GM19324 (cell line): Measurements from ENCODE around the gene NTF3.

Source experiments
- ATAC-seq: cut with Tn5 transposase; IDR thresholded peaks from one replicate; pipeline ENCODE4 v1.9.1; 2021; ENCODE audit warnings: mild to moderate bottlenecking, moderate library complexity; ENCODE audit not compliant: unreplicated experiment, low FRiP score

The NTF3 gene

DNA sequence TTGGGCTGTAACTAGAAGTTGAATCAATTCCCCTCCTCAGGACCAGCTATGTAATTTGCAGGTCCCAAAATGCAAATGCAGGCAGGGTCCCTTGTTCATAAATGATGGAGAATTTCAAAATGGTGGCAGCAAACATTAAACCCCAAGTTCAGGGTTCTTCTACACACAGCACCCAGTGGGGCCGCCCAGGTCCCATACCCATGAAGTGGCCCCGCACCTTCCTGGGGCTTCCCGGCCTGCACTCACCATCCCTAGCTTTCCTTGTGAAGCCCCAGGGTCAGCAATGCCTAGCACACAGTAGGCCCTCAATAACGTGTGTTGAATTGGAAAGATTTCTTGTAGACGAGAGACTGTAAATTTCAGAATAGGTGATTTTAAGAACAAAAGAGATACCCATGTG is 76.0 kb downstream of the NTF3 start:
- ATAC-seq, result no peak

DNA sequence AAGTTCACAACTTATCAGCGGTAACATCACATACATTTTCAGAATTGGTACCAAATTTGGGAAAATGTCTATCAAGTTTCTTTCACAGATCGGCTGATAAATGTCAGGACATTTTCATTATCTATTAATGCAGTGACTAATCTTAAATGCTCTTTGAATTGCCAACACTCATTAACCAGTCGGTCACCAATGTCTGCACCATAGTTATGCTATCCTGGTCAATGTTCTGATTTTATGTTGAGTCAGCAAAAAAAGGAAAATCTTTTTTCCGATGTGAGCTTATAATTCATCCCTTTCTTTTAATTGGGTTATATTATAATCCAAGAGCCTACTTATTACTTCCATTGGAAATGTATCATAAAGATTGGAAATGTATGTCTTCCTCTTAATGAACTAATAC is 77.2 kb downstream of the NTF3 start:
- ATAC-seq, result no peak

- no peak for ATAC-seq
These were observed 77.6 kb downstream of the NTF3 start for GRCh38 chr12:5509557-5509956.

DNA sequence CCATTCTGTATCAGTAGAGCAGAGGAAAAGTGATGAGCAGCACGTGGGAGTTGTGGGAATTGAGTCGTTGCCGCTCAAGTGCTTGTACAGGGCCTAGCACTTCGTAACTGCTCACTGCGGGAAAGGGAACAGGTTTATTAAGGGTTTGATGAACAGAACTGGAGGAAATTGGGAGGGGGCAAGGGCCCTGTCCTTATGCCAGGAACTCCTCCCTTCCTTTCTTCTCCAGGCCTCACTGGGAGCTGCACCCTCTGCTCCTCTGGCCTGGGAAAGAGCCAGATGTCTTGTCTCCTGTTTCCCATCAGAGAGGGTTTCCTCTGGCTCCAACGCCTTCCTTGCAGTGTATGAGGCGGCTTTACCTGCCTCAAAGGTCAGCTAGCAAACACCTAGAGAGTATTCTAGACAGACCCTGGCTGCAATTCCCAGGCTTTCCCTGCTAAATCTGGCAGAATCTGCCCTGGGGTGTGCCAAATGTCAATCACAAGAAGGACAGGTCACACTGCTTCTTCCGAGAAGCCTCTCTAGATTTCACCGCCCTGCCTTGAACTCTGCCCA is 78.4 kb downstream of the NTF3 start:
- ATAC-seq, result no peak

DNA sequence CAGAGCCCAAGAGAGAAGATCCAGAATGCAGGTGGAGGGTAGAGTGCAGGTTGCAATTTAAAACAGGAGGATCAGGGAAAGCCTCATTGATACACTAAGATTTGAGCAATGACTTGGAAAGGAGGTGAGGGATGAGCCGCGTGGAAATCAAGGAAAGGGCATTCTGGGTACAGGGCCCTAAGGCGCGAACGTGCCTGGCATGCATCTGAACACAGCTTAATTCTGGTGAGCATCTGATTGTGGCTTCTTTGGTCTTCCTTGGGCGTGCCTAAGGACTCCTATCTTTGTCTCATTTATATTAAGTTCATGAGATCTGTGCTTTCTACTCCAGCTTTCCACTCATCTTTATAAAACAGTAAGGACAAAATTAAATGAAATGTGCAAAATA is 79.3 kb downstream of the NTF3 start:
- no peak for ATAC-seq

DNA sequence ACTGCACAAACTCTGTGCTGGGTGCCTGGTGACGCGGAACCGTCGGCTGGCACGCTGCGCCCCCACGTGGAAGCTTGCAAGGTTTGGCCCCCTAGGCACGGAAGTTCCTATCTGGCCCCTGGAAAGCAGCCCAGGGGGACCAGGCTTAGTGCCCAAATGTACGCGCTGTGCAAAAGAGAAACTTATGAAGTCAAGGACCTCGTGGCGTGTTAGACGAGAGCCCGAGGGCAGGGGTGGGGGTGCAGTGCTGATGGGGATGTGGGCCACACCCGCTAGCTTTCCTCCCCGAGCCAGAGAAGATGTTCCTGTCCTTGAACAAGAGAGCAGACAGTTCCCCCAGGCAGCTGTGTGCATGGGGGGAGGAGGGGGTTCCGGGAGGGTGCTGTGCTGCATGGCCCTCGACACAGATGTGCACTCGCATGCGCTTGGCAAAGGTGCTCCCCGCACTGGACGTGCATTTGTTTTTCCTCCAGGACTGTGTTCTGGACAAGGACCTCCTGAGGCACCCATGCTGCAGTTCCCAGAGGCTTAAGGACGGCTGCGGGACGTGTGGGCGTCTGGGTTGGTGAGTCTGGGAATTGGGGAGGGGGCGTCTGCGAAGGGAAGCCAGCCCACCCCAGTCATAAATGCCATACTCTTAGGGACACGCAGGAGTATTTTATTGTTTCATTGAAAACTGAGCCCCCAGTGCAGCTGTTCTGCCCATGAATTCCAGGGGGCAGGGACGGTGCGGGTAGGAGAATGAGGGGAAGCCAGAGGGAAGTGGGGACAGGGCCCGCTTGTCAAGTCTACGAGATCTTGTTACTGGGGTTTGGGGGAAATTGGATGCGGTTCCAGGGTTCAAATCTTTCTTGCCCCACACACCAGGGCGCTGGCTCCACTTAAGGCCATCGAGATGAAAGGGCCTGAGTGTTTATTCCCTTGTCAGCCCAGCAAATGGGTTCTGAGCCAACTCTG is 80.0 kb downstream of the NTF3 start:
- ATAC-seq, result no peak

DNA sequence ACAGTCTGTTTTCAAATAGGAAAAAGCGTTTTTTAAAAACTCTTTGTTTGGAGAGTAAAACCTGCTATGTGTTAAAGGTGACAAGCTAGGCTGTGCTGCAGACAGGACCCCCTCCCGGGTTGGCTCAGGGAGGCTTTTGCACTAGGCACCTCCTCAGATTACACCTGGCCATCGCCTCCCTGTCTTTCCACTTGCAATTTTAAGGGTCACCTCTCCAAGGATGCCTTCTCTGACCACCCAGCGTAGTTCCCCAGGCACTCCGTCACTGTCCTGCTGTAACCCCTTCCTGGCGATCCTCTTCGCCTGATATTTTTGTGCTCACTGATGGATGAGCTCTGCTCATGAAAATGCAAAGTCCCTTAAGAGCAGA is 80.7 kb downstream of the NTF3 start:
- ATAC-seq, result no peak

DNA sequence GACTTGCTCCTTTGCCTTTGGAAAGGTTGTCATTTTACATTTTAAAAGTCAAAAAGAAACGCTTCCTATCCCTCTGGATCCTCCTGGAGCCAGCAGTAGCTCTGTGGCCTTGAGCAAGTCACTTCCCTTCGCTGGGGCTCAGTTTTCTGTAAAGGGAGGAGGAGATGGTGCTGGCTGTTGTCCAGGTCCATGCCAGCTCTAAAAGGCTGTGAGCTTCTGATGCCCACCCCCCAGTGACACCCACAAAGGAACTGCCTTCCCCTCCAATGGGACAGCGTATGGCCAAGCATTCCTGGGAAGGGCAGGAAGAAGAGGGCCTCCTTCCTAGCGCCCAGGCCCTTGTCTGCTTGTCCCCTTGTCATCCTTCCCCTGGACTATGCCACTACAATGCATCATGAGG is 81.5 kb downstream of the NTF3 start:
- ATAC-seq, result no peak

DNA sequence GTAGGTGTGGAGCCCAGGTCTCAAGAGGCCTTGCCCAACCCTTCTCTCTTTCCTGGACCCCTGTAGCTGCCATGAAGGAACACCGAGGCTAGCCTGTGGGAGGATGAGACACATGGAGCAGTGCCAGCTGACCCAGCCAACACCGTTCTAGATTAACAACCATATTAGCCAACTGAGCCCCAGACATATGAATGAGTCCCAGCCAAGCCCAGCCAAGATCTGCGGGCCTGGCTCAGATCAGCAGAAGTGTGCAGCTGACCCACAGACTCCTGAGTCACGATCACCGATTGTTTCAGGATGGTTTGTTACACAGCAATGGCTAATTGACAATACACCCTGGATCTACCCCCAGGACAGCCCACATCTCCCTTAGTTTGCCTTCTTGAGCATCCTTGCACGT is 82.1 kb downstream of the NTF3 start:
- ATAC-seq, result no peak

DNA sequence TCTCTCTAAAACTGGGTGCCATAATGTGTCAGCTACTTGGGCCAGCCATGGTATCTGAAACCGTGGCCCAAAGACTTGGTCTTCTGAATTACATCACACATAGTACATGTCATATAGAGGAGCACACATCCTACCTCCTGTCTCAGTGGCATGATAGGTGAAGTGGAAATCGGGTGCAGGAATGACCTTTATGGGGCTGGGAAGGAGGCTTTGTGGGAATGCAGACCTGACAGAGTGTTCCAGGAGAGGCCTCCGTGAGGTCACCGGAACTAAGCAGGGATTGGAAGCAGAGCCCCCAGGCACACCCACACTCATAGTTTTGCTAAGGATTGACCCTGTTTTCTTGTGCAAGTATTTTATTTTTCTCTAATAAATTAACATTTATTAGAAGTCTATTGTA is 82.6 kb downstream of the NTF3 start:
- ATAC-seq, result no peak

- no peak for ATAC-seq
These were observed 83.5 kb downstream of the NTF3 start for GRCh38 chr12:5515458-5515857.

GRCh38 chr12:5516371-5517241 is 84.7 kb downstream of the NTF3 start:
- ATAC-seq, result no peak

- ATAC-seq, result no peak
These were observed 86.9 kb downstream of the NTF3 start for GRCh38 chr12:5518584-5519365.

GRCh38 chr12:5520037-5520436 is 88.1 kb downstream of the NTF3 start:
- ATAC-seq, result no peak

- no peak for ATAC-seq
These were observed 88.9 kb downstream of the NTF3 start for GRCh38 chr12:5520831-5521230.

GRCh38 chr12:5521456-5522325 is 89.8 kb downstream of the NTF3 start:
- no peak for ATAC-seq

GRCh38 chr12:5522432-5523335 is 90.8 kb downstream of the NTF3 start:
- no peak for ATAC-seq

- no peak for ATAC-seq
These were observed 91.6 kb downstream of the NTF3 start for GRCh38 chr12:5523396-5524115.
